Stimulated activated naive B cell treated with anti-CD40 and anti-IgM and Interleukin-4, amounts not matched to agents 10 μg/mL and 1 μg/mL and 100 μg/mL, for 72 hours (primary cell): ENCODE measurements around the gene ANXA2.

ENCODE experiments used
- ATAC-seq, 2 donors: fragments of 150-1000 bp; cut with Tn5 transposase; replicated peaks; 2 replicates each; pipeline ENCODE4 v1.10.0; 2021; ENCODE audit warnings: moderate library complexity in 1 of 2
- DNase-seq: peaks from one replicate; pipeline ENCODE4 v3.0.0; 2021
- H3K27ac Mint-ChIP-seq: one replicate; pipeline ENCODE4 v1.8.0; 2022; ENCODE audit warnings: mild to moderate bottlenecking, mixed read lengths
- H3K27me3 Mint-ChIP-seq, 2 donors: one replicate each; pipeline ENCODE4 v1.8.0; 2022; ENCODE audit warnings: mixed read lengths in 2 of 2
- H3K36me3 Mint-ChIP-seq, 2 donors: one replicate each; pipeline ENCODE4 v1.8.0; 2022; ENCODE audit warnings: mixed read lengths in 2 of 2, mild to moderate bottlenecking in 1 of 2
- H3K4me1 Mint-ChIP-seq, 2 donors: one replicate each; pipeline ENCODE4 v1.8.0; 2022; ENCODE audit warnings: mixed read lengths in 2 of 2, mild to moderate bottlenecking in 1 of 2
- H3K4me3 Mint-ChIP-seq, 2 donors: one replicate each; pipeline ENCODE4 v1.8.0; 2022; ENCODE audit warnings: mild to moderate bottlenecking in 2 of 2, mixed read lengths in 2 of 2, moderate library complexity in 1 of 2
- H3K9me3 Mint-ChIP-seq, 2 donors: one replicate each; pipeline ENCODE4 v1.8.0; 2022; ENCODE audit warnings: mixed read lengths in 2 of 2, mild to moderate bottlenecking in 1 of 2

The ANXA2 gene

GRCh38 chr15:60397772-60398445 lies at the start of gene ANXA2:
Gene ANXA2, minus strand, starts transcription at chr15:60397986. Its CDS starts 11,911 bp downstream, at chr15:60386075.
- Mint-ChIP-seq H3K9me3 (no peaks in the 10 kb centered on the region), H3K4me3 (peak within 1 kb of the TSS; percentile 82 to 92), H3K4me1 (peaks cover 22 to 47% of the 10 kb centered on the region in 2 donors), H3K27me3 (no peaks in the 10 kb centered on the region), H3K27ac (peak within 1 kb of the TSS; percentile 94), H3K36me3 (peaks cover 24 to 35% of the 10 kb centered on the region in 2 donors)
- ATAC-seq (peak; percentile 80 to 84), DNase-seq (peak; percentile 63)

- H3K4me1 Mint-ChIP-seq, result no peaks in the 10 kb centered on the region
- no peak for DNase-seq
- no peak overlapping the region for H3K27ac Mint-ChIP-seq
- no peak for ATAC-seq
- H3K36me3 Mint-ChIP-seq, result peaks cover 17 to 43% of the 10 kb centered on the region in 2 donors
- no peaks in the 10 kb centered on the region for H3K27me3 Mint-ChIP-seq
- no peaks in the 10 kb centered on the region for H3K9me3 Mint-ChIP-seq
- no peak overlapping the region for H3K4me3 Mint-ChIP-seq
Observed at GRCh38 chr15:60444289-60444912, 46.6 kb upstream of the ANXA2 start.

GRCh38 chr15:60442763-60443162 lies 45.0 kb upstream of the ANXA2 start:
- DNase-seq (no peak), ATAC-seq (no peak)
- Mint-ChIP-seq H3K27ac (no peak overlapping the region), H3K4me3 (no peak overlapping the region), H3K36me3 (peaks cover 13 to 30% of the 10 kb centered on the region in 2 donors), H3K27me3 (no peaks in the 10 kb centered on the region), H3K9me3 (no peaks in the 10 kb centered on the region), H3K4me1 (no peaks in the 10 kb centered on the region)

- Mint-ChIP-seq H3K9me3 (no peaks in the 10 kb centered on the region), H3K4me1 (no peaks in the 10 kb centered on the region), H3K27ac (no peak overlapping the region), H3K4me3 (no peak overlapping the region), H3K36me3 (peaks cover 13 to 28% of the 10 kb centered on the region in 2 donors), H3K27me3 (no peaks in the 10 kb centered on the region)
- no peak for DNase-seq
- no peak for ATAC-seq
Observed at GRCh38 chr15:60442031-60442650, 44.4 kb upstream of the ANXA2 start.

GRCh38 chr15:60441331-60441730 lies 43.5 kb upstream of the ANXA2 start:
- H3K36me3 Mint-ChIP-seq, result peaks cover 13 to 25% of the 10 kb centered on the region in 2 donors
- H3K27ac Mint-ChIP-seq, result no peak overlapping the region
- DNase-seq, result no peak
- ATAC-seq, result no peak
- H3K9me3 Mint-ChIP-seq, result no peaks in the 10 kb centered on the region
- H3K4me1 Mint-ChIP-seq, result no peaks in the 10 kb centered on the region
- no peak overlapping the region for H3K4me3 Mint-ChIP-seq
- H3K27me3 Mint-ChIP-seq, result no peaks in the 10 kb centered on the region

- no peak for DNase-seq
- no peaks in the 10 kb centered on the region for H3K9me3 Mint-ChIP-seq
- H3K27me3 Mint-ChIP-seq, result no peaks in the 10 kb centered on the region
- no peak for ATAC-seq
- H3K4me1 Mint-ChIP-seq, result no peaks in the 10 kb centered on the region
- peaks cover 24 to 29% of the 10 kb centered on the region in 2 donors for H3K36me3 Mint-ChIP-seq
- no peak overlapping the region for H3K4me3 Mint-ChIP-seq
- H3K27ac Mint-ChIP-seq, result no peak overlapping the region
Observed at GRCh38 chr15:60438646-60439045, 40.9 kb upstream of the ANXA2 start.

- H3K4me3 Mint-ChIP-seq, result no peak overlapping the region
- H3K27me3 Mint-ChIP-seq, result no peaks in the 10 kb centered on the region
- no peaks in the 10 kb centered on the region for H3K9me3 Mint-ChIP-seq
- DNase-seq (no peak), ATAC-seq (no peak)
- H3K36me3 Mint-ChIP-seq, result peaks cover 18 to 30% of the 10 kb centered on the region in 2 donors
- H3K27ac Mint-ChIP-seq, result no peak overlapping the region
- H3K4me1 Mint-ChIP-seq, result peaks cover 0 to 3% of the 10 kb centered on the region in 2 donors
Observed at GRCh38 chr15:60428935-60429334, 31.1 kb upstream of the ANXA2 start.

GRCh38 chr15:60426870-60427508 lies 29.2 kb upstream of the ANXA2 start:
- no peak overlapping the region for H3K4me3 Mint-ChIP-seq
- peaks cover 24 to 31% of the 10 kb centered on the region in 2 donors for H3K36me3 Mint-ChIP-seq

GRCh38 chr15:60425461-60425860 lies 27.7 kb upstream of the ANXA2 start:
- Mint-ChIP-seq H3K27me3 (no peaks in the 10 kb centered on the region), H3K4me1 (peaks cover 0 to 4% of the 10 kb centered on the region in 2 donors), H3K9me3 (no peaks in the 10 kb centered on the region), H3K4me3 (no peak overlapping the region), H3K27ac (no peak overlapping the region), H3K36me3 (peaks cover 18 to 27% of the 10 kb centered on the region in 2 donors)
- ATAC-seq (no peak), DNase-seq (no peak)

More at GRCh38 chr15:60426870-60427508, 29.2 kb upstream of the ANXA2 start:
- ATAC-seq, result no peak
- Mint-ChIP-seq H3K9me3 (no peaks in the 10 kb centered on the region), H3K27me3 (no peaks in the 10 kb centered on the region), H3K27ac (no peak overlapping the region), H3K4me1 (peaks cover 0 to 4% of the 10 kb centered on the region in 2 donors)
- no peak for DNase-seq

- H3K4me1 Mint-ChIP-seq, result peaks cover 0 to 4% of the 10 kb centered on the region in 2 donors
- peak overlapping the region; percentile 39 for H3K27ac Mint-ChIP-seq
- DNase-seq, result no peak
- no peaks in the 10 kb centered on the region for H3K9me3 Mint-ChIP-seq
- H3K4me3 Mint-ChIP-seq, result no peak overlapping the region
- no peak for ATAC-seq
- no peaks in the 10 kb centered on the region for H3K27me3 Mint-ChIP-seq
- peaks cover 19 to 30% of the 10 kb centered on the region in 2 donors for H3K36me3 Mint-ChIP-seq
Observed at GRCh38 chr15:60424006-60424405, 26.2 kb upstream of the ANXA2 start.

- ATAC-seq (no peak), DNase-seq (no peak)
- no peaks in the 10 kb centered on the region for H3K9me3 Mint-ChIP-seq
- H3K4me1 Mint-ChIP-seq, result peaks cover 0 to 4% of the 10 kb centered on the region in 2 donors
- H3K36me3 Mint-ChIP-seq, result peaks cover 19 to 30% of the 10 kb centered on the region in 2 donors
- H3K27me3 Mint-ChIP-seq, result no peaks in the 10 kb centered on the region
- H3K4me3 Mint-ChIP-seq, result no peak overlapping the region
- no peak overlapping the region for H3K27ac Mint-ChIP-seq
Observed at GRCh38 chr15:60423537-60423936, 25.8 kb upstream of the ANXA2 start.

- ATAC-seq (no peak), DNase-seq (no peak)
- Mint-ChIP-seq H3K27ac (no peak overlapping the region), H3K4me1 (peaks cover 0 to 4% of the 10 kb centered on the region in 2 donors), H3K9me3 (no peaks in the 10 kb centered on the region), H3K36me3 (peaks cover 20 to 29% of the 10 kb centered on the region in 2 donors), H3K27me3 (no peaks in the 10 kb centered on the region), H3K4me3 (no peak overlapping the region)
Observed at GRCh38 chr15:60421544-60421943, 23.8 kb upstream of the ANXA2 start.

- Mint-ChIP-seq H3K36me3 (peaks cover 26 to 27% of the 10 kb centered on the region in 2 donors), H3K4me3 (no peak overlapping the region), H3K4me1 (peaks cover 0 to 4% of the 10 kb centered on the region in 2 donors), H3K27me3 (no peaks in the 10 kb centered on the region), H3K27ac (no peak overlapping the region), H3K9me3 (no peaks in the 10 kb centered on the region)
- no peak for DNase-seq
- ATAC-seq, result no peak
Observed at GRCh38 chr15:60420203-60420716, 22.5 kb upstream of the ANXA2 start.

GRCh38 chr15:60419753-60420152 lies 22.0 kb upstream of the ANXA2 start:
- Mint-ChIP-seq H3K27ac (no peak overlapping the region), H3K4me1 (peaks cover 0 to 4% of the 10 kb centered on the region in 2 donors), H3K27me3 (no peaks in the 10 kb centered on the region), H3K4me3 (no peak overlapping the region), H3K36me3 (peaks cover 26 to 27% of the 10 kb centered on the region in 2 donors), H3K9me3 (no peaks in the 10 kb centered on the region)
- ATAC-seq, result no peak
- no peak for DNase-seq
